ENCODE results near the gene TALDO1.

GRCh38 chr11:811446-812245 is 64.4 kb downstream of the TALDO1 start:
- TF ChIP-seq, protein P1, sequence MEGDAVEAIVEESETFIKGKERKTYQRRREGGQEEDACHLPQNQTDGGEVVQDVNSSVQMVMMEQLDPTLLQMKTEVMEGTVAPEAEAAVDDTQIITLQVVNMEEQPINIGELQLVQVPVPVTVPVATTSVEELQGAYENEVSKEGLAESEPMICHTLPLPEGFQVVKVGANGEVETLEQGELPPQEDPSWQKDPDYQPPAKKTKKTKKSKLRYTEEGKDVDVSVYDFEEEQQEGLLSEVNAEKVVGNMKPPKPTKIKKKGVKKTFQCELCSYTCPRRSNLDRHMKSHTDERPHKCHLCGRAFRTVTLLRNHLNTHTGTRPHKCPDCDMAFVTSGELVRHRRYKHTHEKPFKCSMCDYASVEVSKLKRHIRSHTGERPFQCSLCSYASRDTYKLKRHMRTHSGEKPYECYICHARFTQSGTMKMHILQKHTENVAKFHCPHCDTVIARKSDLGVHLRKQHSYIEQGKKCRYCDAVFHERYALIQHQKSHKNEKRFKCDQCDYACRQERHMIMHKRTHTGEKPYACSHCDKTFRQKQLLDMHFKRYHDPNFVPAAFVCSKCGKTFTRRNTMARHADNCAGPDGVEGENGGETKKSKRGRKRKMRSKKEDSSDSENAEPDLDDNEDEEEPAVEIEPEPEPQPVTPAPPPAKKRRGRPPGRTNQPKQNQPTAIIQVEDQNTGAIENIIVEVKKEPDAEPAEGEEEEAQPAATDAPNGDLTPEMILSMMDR (IDR thresholded peaks at IDR 0.05; ENCODE audit: insufficient read depth, low read depth, low read length): no peak
- no peak for TF ChIP-seq EZH2 (IDR thresholded peaks at IDR 0.05; ENCODE audit: insufficient read depth, low read length)

Measured in astrocyte (in vitro differentiated cells and primary cell).